ENCODE data around the gene LY86.

- no peak for TF ChIP-seq POLR2A (IDR thresholded peaks at IDR 0.05)
- TF ChIP-seq CTCF (IDR thresholded peaks at IDR 0.05), result no peak
Measured at GRCh38 chr6:6654599-6655575, 66.4 kb downstream of the LY86 start.

Data from thyroid gland (tissue), 4 donors.